Measurements from ENCODE around the gene TRIM26. TPM values are rescaled to one million over a fixed set of nuclear protein-coding genes. Genes with fewer than 3 reads are reported as not detected.

TRIM26 gene
- total RNA-seq, 1 donor from 2014 or later, result 21.9 TPM

- ATAC-seq, result no peak
- DNase-seq, result no peak
- intact Hi-C loops (cut with micrococcal nuclease), result no loop called here
These were observed 54.6 kb downstream of the TRIM26 start for GRCh38 chr6:30158475-30159040.

- intact Hi-C loops (cut with micrococcal nuclease), result no loop called here
- no peak for ATAC-seq
These were observed 55.2 kb downstream of the TRIM26 start for GRCh38 chr6:30157999-30158398.

GRCh38 chr6:30157581-30157980 lies 55.6 kb downstream of the TRIM26 start:
- DNase-seq (no peak), ATAC-seq (no peak)
- intact Hi-C loops (cut with micrococcal nuclease), result no loop called here

More at GRCh38 chr6:30157999-30158398, 55.2 kb downstream of the TRIM26 start:
- DNase-seq, result no peak

GRCh38 chr6:30156774-30157173 lies 56.4 kb downstream of the TRIM26 start:
- intact Hi-C loops (cut with micrococcal nuclease), result no loop called here
- no peak for DNase-seq
- no peak for ATAC-seq

- intact Hi-C loops (cut with micrococcal nuclease), result no loop called here
- peak; percentile 39 for DNase-seq
- peak; percentile 80 for ATAC-seq
These were observed 57.0 kb downstream of the TRIM26 start for GRCh38 chr6:30156262-30156599.

GRCh38 chr6:30155520-30156261 lies 57.5 kb downstream of the TRIM26 start:
- intact Hi-C loops (cut with micrococcal nuclease), result no loop called here
- DNase-seq (no peak), ATAC-seq (no peak)

- ATAC-seq (peak; percentile 40), DNase-seq (no peak)
- intact Hi-C loops (cut with micrococcal nuclease), result no loop called here
These were observed 58.3 kb downstream of the TRIM26 start for GRCh38 chr6:30154709-30155519.

GRCh38 chr6:30154061-30154460 lies 59.1 kb downstream of the TRIM26 start:
- ATAC-seq, result no peak
- intact Hi-C loops (cut with micrococcal nuclease), result no loop called here
- DNase-seq, result no peak

GRCh38 chr6:30152910-30153610 lies 60.1 kb downstream of the TRIM26 start:
- intact Hi-C loops (cut with micrococcal nuclease), result no loop called here
- ATAC-seq (no peak), DNase-seq (no peak)

GRCh38 chr6:30152016-30152673 lies 61.1 kb downstream of the TRIM26 start:
- no peak for ATAC-seq
- intact Hi-C loops (cut with micrococcal nuclease), result no loop called here
- no peak for DNase-seq

GRCh38 chr6:30151580-30151979 lies 61.6 kb downstream of the TRIM26 start:
- no peak for ATAC-seq
- intact Hi-C loops (cut with micrococcal nuclease), result no loop called here

GRCh38 chr6:30150671-30151395 lies 62.4 kb downstream of the TRIM26 start:
- intact Hi-C loops (cut with micrococcal nuclease), result no loop called here
- ATAC-seq (no peak), DNase-seq (no peak)

More at GRCh38 chr6:30151580-30151979, 61.6 kb downstream of the TRIM26 start:
- DNase-seq, result no peak

GRCh38 chr6:30149858-30150550 lies 63.2 kb downstream of the TRIM26 start:
- no peak for ATAC-seq
- intact Hi-C loops (cut with micrococcal nuclease), result no loop called here
- no peak for DNase-seq

GRCh38 chr6:30149234-30149633 lies 64.0 kb downstream of the TRIM26 start:
- intact Hi-C loops (cut with micrococcal nuclease), result no loop called here
- DNase-seq, result no peak
- ATAC-seq, result no peak

- intact Hi-C loops (cut with micrococcal nuclease), result no loop called here
- ATAC-seq (no peak), DNase-seq (no peak)
These were observed 66.1 kb downstream of the TRIM26 start for GRCh38 chr6:30147096-30147495.

- ATAC-seq (no peak), DNase-seq (no peak)
- intact Hi-C loops (cut with micrococcal nuclease), result no loop called here
These were observed 67.4 kb downstream of the TRIM26 start for GRCh38 chr6:30145818-30146217.

- no peak for ATAC-seq
These were observed 68.4 kb downstream of the TRIM26 start for GRCh38 chr6:30144811-30145210.

GRCh38 chr6:30143780-30144179 lies 69.4 kb downstream of the TRIM26 start:
- ATAC-seq (no peak), DNase-seq (no peak)
- intact Hi-C loops (cut with micrococcal nuclease), result no loop called here

More at GRCh38 chr6:30144811-30145210, 68.4 kb downstream of the TRIM26 start:
- intact Hi-C loops (cut with micrococcal nuclease), result no loop called here
- no peak for DNase-seq

Measured in left ventricle myocardium superior (tissue), 1 donor.